Suppressor macrophage treated with lipopolysaccharide for 1 hour (primary cell): ENCODE measurements around the gene MAP1S.

Source experiments
- DNase-seq, 3 donors: peaks; one replicate each; pipeline ENCODE4 v3.0.0-alpha.2; 2020 to 2022

Gene MAP1S

GRCh38 chr19:17688853-17689595, 30.3 kb upstream of the MAP1S start:
- DNase-seq = no peak

- DNase-seq = no peak
These were observed 26.7 kb upstream of the MAP1S start for GRCh38 chr19:17692566-17692965.

GRCh38 chr19:17695198-17695597, 24.1 kb upstream of the MAP1S start:
- no peak for DNase-seq

GRCh38 chr19:17703824-17704463, 15.3 kb upstream of the MAP1S start:
- DNase-seq = peak; percentile 71 to 81 (median 76)

GRCh38 chr19:17706750-17707181, 12.5 kb upstream of the MAP1S start:
- DNase-seq = peak in 1 of 3 donors; percentile 21

GRCh38 chr19:17711851-17712250, 7.4 kb upstream of the MAP1S start:
- DNase-seq = no peak

- DNase-seq = no peak
These were observed 2.9 kb upstream of the MAP1S start for GRCh38 chr19:17716309-17716929.

- DNase-seq = peak in 2 of 3 donors; percentile 30 to 56
These were observed 732 bp upstream of the MAP1S start for GRCh38 chr19:17718550-17718946.

GRCh38 chr19:17719730-17720400, 585 bp downstream of the MAP1S start:
- DNase-seq = peak in 1 of 3 donors; percentile 19

- DNase-seq = peak in 2 of 3 donors; percentile 13 to 16
These were observed 1.2 kb downstream of the MAP1S start for GRCh38 chr19:17720440-17720839.

- peak; percentile 51 to 72 (median 65) for DNase-seq
These were observed 1.9 kb downstream of the MAP1S start for GRCh38 chr19:17721111-17721628.

GRCh38 chr19:17721821-17722220, 2.5 kb downstream of the MAP1S start:
- DNase-seq = peak; percentile 88 to 97 (median 95)

GRCh38 chr19:17722655-17723240, 3.5 kb downstream of the MAP1S start:
- DNase-seq = no peak

GRCh38 chr19:17724655-17725054, 5.4 kb downstream of the MAP1S start:
- no peak for DNase-seq

- DNase-seq = no peak
These were observed 6.3 kb downstream of the MAP1S start for GRCh38 chr19:17725422-17726078.

- DNase-seq = no peak
These were observed 7.0 kb downstream of the MAP1S start for GRCh38 chr19:17726136-17726741.

- no peak for DNase-seq
These were observed 7.9 kb downstream of the MAP1S start for GRCh38 chr19:17726964-17727773.

GRCh38 chr19:17727843-17728242, 8.6 kb downstream of the MAP1S start:
- no peak for DNase-seq

- DNase-seq = no peak
These were observed 13.8 kb downstream of the MAP1S start for GRCh38 chr19:17733127-17733526.

- DNase-seq = no peak
These were observed 14.9 kb downstream of the MAP1S start for GRCh38 chr19:17734146-17734545.

- no peak for DNase-seq
These were observed 16.1 kb downstream of the MAP1S start for GRCh38 chr19:17735410-17735809.
